Measurements from ENCODE around the gene GCAT.

GCAT gene

DNA sequence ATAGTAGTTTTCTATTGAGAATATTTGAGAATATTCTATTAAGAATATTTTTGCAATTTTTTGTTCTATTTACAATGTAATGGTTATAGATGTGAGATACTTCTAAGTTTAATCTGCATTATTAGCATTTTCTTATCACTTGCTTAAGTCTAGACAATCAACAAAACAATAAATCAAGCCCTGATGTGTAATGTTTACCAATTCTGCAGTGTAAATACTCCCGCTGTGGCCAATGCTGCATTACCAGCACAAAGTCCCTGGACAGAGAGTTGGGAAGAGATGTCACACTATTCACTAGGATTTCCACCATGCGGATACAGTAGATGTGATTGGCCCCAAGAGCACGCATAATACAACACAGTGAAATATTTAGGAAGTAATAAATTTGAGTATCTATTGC, 47.6 kb upstream of the GCAT start:
- no peak overlapping the region for H3K9ac ChIP-seq (ENCODE audit: low read length)
- H3K79me2 ChIP-seq (ENCODE audit: insufficient read depth, low read length), result no peaks in the 10 kb centered on the region
- H2AFZ ChIP-seq (ENCODE audit: low read depth, low read length, severe bottlenecking), result no peak overlapping the region
- H3K36me3 ChIP-seq (ENCODE audit: low read length), result no peaks in the 10 kb centered on the region; the same call in 1 of the 2 replicates
- no peak for TF ChIP-seq EZH2phosphoT487 (conservative IDR thresholded peaks at IDR 0.05; ENCODE audit: low read length)
- TF ChIP-seq, protein P1, sequence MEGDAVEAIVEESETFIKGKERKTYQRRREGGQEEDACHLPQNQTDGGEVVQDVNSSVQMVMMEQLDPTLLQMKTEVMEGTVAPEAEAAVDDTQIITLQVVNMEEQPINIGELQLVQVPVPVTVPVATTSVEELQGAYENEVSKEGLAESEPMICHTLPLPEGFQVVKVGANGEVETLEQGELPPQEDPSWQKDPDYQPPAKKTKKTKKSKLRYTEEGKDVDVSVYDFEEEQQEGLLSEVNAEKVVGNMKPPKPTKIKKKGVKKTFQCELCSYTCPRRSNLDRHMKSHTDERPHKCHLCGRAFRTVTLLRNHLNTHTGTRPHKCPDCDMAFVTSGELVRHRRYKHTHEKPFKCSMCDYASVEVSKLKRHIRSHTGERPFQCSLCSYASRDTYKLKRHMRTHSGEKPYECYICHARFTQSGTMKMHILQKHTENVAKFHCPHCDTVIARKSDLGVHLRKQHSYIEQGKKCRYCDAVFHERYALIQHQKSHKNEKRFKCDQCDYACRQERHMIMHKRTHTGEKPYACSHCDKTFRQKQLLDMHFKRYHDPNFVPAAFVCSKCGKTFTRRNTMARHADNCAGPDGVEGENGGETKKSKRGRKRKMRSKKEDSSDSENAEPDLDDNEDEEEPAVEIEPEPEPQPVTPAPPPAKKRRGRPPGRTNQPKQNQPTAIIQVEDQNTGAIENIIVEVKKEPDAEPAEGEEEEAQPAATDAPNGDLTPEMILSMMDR (IDR thresholded peaks at IDR 0.05; ENCODE audit: insufficient read depth, low read length, poor library complexity, severe bottlenecking), result no peak
- no peaks in the 10 kb centered on the region for H3K9me2 ChIP-seq (replicated peaks; ENCODE audit: insufficient read depth, low read length)
- no peak overlapping the region for H3K4me3 ChIP-seq (ENCODE audit: insufficient read depth, low read length, poor library complexity, severe bottlenecking)
- H3K4me2 ChIP-seq (ENCODE audit: low read depth, low read length, poor library complexity, severe bottlenecking), result no peak overlapping the region
- no peaks in the 10 kb centered on the region for H4K20me1 ChIP-seq (ENCODE audit: low read depth, low read length)
- no peaks in the 10 kb centered on the region for H3K9me3 ChIP-seq (ENCODE audit: insufficient read depth, low read length)
- no peaks in the 10 kb centered on the region for H3F3A ChIP-seq (ENCODE audit: insufficient read depth)
- H3K27ac ChIP-seq (ENCODE audit: low read depth, low read length), result no peak overlapping the region
- no peaks in the 10 kb centered on the region for H3K27me3 ChIP-seq (ENCODE audit: low read length)

GRCh38 chr22:37762389-37762836, 45.3 kb upstream of the GCAT start:
- no peaks in the 10 kb centered on the region for H3K79me2 ChIP-seq (ENCODE audit: insufficient read depth, low read length)
- H3F3A ChIP-seq (ENCODE audit: insufficient read depth), result no peaks in the 10 kb centered on the region
- TF ChIP-seq, protein P1 (IDR thresholded peaks at IDR 0.05; ENCODE audit: insufficient read depth, low read length, poor library complexity, severe bottlenecking), result no peak
- no peak for TF ChIP-seq EZH2phosphoT487 (conservative IDR thresholded peaks at IDR 0.05; ENCODE audit: low read length)
- H4K20me1 ChIP-seq (ENCODE audit: low read depth, low read length), result no peaks in the 10 kb centered on the region
- no peaks in the 10 kb centered on the region for H3K9me3 ChIP-seq (ENCODE audit: insufficient read depth, low read length)
- no peak overlapping the region for H3K9ac ChIP-seq (ENCODE audit: low read length)
- no peak overlapping the region for H2AFZ ChIP-seq (ENCODE audit: low read depth, low read length, severe bottlenecking)
- H3K27me3 ChIP-seq (ENCODE audit: low read length), result no peaks in the 10 kb centered on the region
- no peak overlapping the region for H3K27ac ChIP-seq (ENCODE audit: low read depth, low read length)
- no peak overlapping the region for H3K4me3 ChIP-seq (ENCODE audit: insufficient read depth, low read length, poor library complexity, severe bottlenecking)
- H3K4me2 ChIP-seq (ENCODE audit: low read depth, low read length, poor library complexity, severe bottlenecking), result no peak overlapping the region
- H3K9me2 ChIP-seq (replicated peaks; ENCODE audit: insufficient read depth, low read length), result no peaks in the 10 kb centered on the region
- H3K36me3 ChIP-seq (ENCODE audit: low read length), result no peaks in the 10 kb centered on the region; the same call in 1 of the 2 replicates

GRCh38 chr22:37763012-37763411, 44.7 kb upstream of the GCAT start:
- Histone ChIP-seq H3K27ac (ENCODE audit: low read depth, low read length) (no peak overlapping the region), H3K9ac (ENCODE audit: low read length) (no peak overlapping the region), H3K36me3 (ENCODE audit: low read length) (no peaks in the 10 kb centered on the region; the same call in 1 of the 2 replicates), H3K4me3 (ENCODE audit: insufficient read depth, low read length, poor library complexity, severe bottlenecking) (no peak overlapping the region), H3K9me2 (replicated peaks; ENCODE audit: insufficient read depth, low read length) (no peaks in the 10 kb centered on the region), H4K20me1 (ENCODE audit: low read depth, low read length) (no peaks in the 10 kb centered on the region), H3K27me3 (ENCODE audit: low read length) (no peaks in the 10 kb centered on the region), H3K4me2 (ENCODE audit: low read depth, low read length, poor library complexity, severe bottlenecking) (no peak overlapping the region), H3K9me3 (ENCODE audit: insufficient read depth, low read length) (no peaks in the 10 kb centered on the region), H3F3A (ENCODE audit: insufficient read depth) (no peaks in the 10 kb centered on the region), H3K79me2 (ENCODE audit: insufficient read depth, low read length) (no peaks in the 10 kb centered on the region), H2AFZ (ENCODE audit: low read depth, low read length, severe bottlenecking) (no peak overlapping the region)
- TF ChIP-seq, protein P1 (IDR thresholded peaks at IDR 0.05; ENCODE audit: insufficient read depth, low read length, poor library complexity, severe bottlenecking), result no peak
- no peak for TF ChIP-seq EZH2phosphoT487 (conservative IDR thresholded peaks at IDR 0.05; ENCODE audit: low read length)
